ENCODE data around the gene RGS2.

The RGS2 gene

GRCh38 chr1:192832492-192832891 lies 23.7 kb downstream of the RGS2 start:
- DNase-seq: no peak

GRCh38 chr1:192835116-192835515 lies 26.3 kb downstream of the RGS2 start:
- DNase-seq: no peak

GRCh38 chr1:192839162-192840066 lies 30.6 kb downstream of the RGS2 start:
- no peak for DNase-seq

- no peak for DNase-seq
Observed at GRCh38 chr1:192844360-192844759, 35.5 kb downstream of the RGS2 start.

GRCh38 chr1:192846950-192847349 lies 38.1 kb downstream of the RGS2 start:
- DNase-seq: no peak

GRCh38 chr1:192849011-192849410 lies 40.2 kb downstream of the RGS2 start:
- no peak for DNase-seq

- DNase-seq: no peak
Observed at GRCh38 chr1:192849442-192849841, 40.6 kb downstream of the RGS2 start.

GRCh38 chr1:192852001-192852947 lies 43.4 kb downstream of the RGS2 start:
- no peak for DNase-seq

- DNase-seq: no peak
Observed at GRCh38 chr1:192858456-192858855, 49.6 kb downstream of the RGS2 start.

GRCh38 chr1:192859808-192860207 lies 51.0 kb downstream of the RGS2 start:
- DNase-seq: no peak

GRCh38 chr1:192860478-192861185 lies 51.8 kb downstream of the RGS2 start:
- no peak for DNase-seq

- DNase-seq: no peak
Observed at GRCh38 chr1:192861860-192862259, 53.0 kb downstream of the RGS2 start.

Data from stimulated activated CD4-positive, alpha-beta T cell treated with anti-CD3 and anti-CD28 coated beads, Interleukin-12 subunit alpha, Interleukin-12 subunit beta, amount 100 ng/mL, for 4 hours (primary cell).